HG03439 (cell line): ENCODE measurements around the gene G6PC1.
"Not testable (repeated sequence)": the region's sequence is repeated elsewhere in the genome, so short reads cannot be mapped to it uniquely, and the experiment has no call there.

ENCODE experiments used
- ATAC-seq: cut with Tn5 transposase; IDR thresholded peaks from one replicate; pipeline ENCODE4 v1.9.1; 2021; ENCODE audit warnings: mild to moderate bottlenecking, moderate library complexity; ENCODE audit not compliant: unreplicated experiment

Gene G6PC1

GRCh38 chr17:42900460-42901331 is at the start of gene G6PC1:
Gene G6PC1, plus strand, starts transcription at chr17:42900799. Its CDS starts 78 bp downstream, at chr17:42900877.
- no peak for ATAC-seq

GRCh38 chr17:42850954-42851353 is 49.6 kb upstream of the G6PC1 start, which contains the start of gene AOC3:
Gene AOC3, plus strand, starts transcription at chr17:42851199. Its CDS starts 145 bp downstream, at chr17:42851344.
- no peak for ATAC-seq

- ATAC-seq = not testable (repeated sequence)
Measured at GRCh38 chr17:42851371-42852240, 49.0 kb upstream of the G6PC1 start.

GRCh38 chr17:42852351-42852750 is 48.2 kb upstream of the G6PC1 start:
- ATAC-seq = no peak

- no peak for ATAC-seq
Measured at GRCh38 chr17:42853004-42853403, 47.6 kb upstream of the G6PC1 start.

GRCh38 chr17:42853597-42853967 is 47.0 kb upstream of the G6PC1 start:
- no peak for ATAC-seq

- no peak for ATAC-seq
Measured at GRCh38 chr17:42853968-42854790, 46.4 kb upstream of the G6PC1 start.

- no peak for ATAC-seq
Measured at GRCh38 chr17:42855048-42855596, 45.5 kb upstream of the G6PC1 start.

- not testable (repeated sequence) for ATAC-seq
Measured at GRCh38 chr17:42856093-42856492, 44.5 kb upstream of the G6PC1 start.

- ATAC-seq = not testable (repeated sequence)
Measured at GRCh38 chr17:42856516-42856915, 44.1 kb upstream of the G6PC1 start.

- ATAC-seq = no peak
Measured at GRCh38 chr17:42857389-42857788, 43.2 kb upstream of the G6PC1 start.

GRCh38 chr17:42865638-42866094 is 34.9 kb upstream of the G6PC1 start:
- no peak for ATAC-seq

- ATAC-seq = no peak
Measured at GRCh38 chr17:42866216-42866615, 34.4 kb upstream of the G6PC1 start.

- no peak for ATAC-seq
Measured at GRCh38 chr17:42866631-42867575, 33.7 kb upstream of the G6PC1 start.

- not testable (repeated sequence) for ATAC-seq
Measured at GRCh38 chr17:42867694-42868261, 32.8 kb upstream of the G6PC1 start.

- no peak for ATAC-seq
Measured at GRCh38 chr17:42868338-42868737, 32.3 kb upstream of the G6PC1 start.

GRCh38 chr17:42871647-42872046 is 29.0 kb upstream of the G6PC1 start:
- ATAC-seq = no peak

GRCh38 chr17:42872251-42872965 is 28.2 kb upstream of the G6PC1 start:
- ATAC-seq = no peak
